Activated gamma-delta T cell treated with Interleukin-2 at 50 U/mL for 16 hours (primary cell): ENCODE measurements around the gene RANBP10.
A peak's percentile ranks its signal among the peaks of the same experiment; 100 is the strongest.
"Not testable (repeated sequence)": the region's sequence is repeated elsewhere in the genome, so short reads cannot be mapped to it uniquely, and the experiment has no call there.

Experiments
- DNase-seq: peaks from one replicate; pipeline ENCODE4 v3.0.0-alpha.2; 2020

The RANBP10 gene

GRCh38 chr16:67806428-67807147 is at the start of gene RANBP10, which contains the start of gene TSNAXIP1:
Gene RANBP10 (minus strand): TSS chr16:67806560. CDS start chr16:67806536, 24 bp downstream.
Gene TSNAXIP1 (plus strand): TSS chr16:67806889. CDS start chr16:67807150, 261 bp downstream.
- peak; percentile 95 for DNase-seq

GRCh38 chr16:67855789-67856188 is 49.4 kb upstream of the RANBP10 start:
- DNase-seq: no peak

GRCh38 chr16:67853670-67854069 is 47.3 kb upstream of the RANBP10 start:
- no peak for DNase-seq

- no peak for DNase-seq
Measured at GRCh38 chr16:67848118-67848517, 41.8 kb upstream of the RANBP10 start.

- peak; percentile 54 for DNase-seq
Measured at GRCh38 chr16:67847064-67847861, 40.9 kb upstream of the RANBP10 start, which contains the start of gene CENPT. Gene CENPT (minus strand): TSS chr16:67847693. CDS start chr16:67833859, 13,834 bp downstream.

- peak; percentile 94 for DNase-seq
Measured at GRCh38 chr16:67846320-67847063, 40.1 kb upstream of the RANBP10 start, which contains the start of gene NUTF2. Gene NUTF2 (plus strand): TSS chr16:67846933. CDS start chr16:67865131, 18,198 bp downstream.

- DNase-seq: no peak
Measured at GRCh38 chr16:67846063-67846319, 39.6 kb upstream of the RANBP10 start.

GRCh38 chr16:67845291-67846062 is 39.1 kb upstream of the RANBP10 start:
- DNase-seq: no peak

- DNase-seq: no peak
Measured at GRCh38 chr16:67844497-67844896, 38.1 kb upstream of the RANBP10 start.

GRCh38 chr16:67843343-67843765 is 37.0 kb upstream of the RANBP10 start:
- no peak for DNase-seq

- peak; percentile 56 for DNase-seq
Measured at GRCh38 chr16:67842509-67843342, 36.4 kb upstream of the RANBP10 start.

- DNase-seq: peak; percentile 94
Measured at GRCh38 chr16:67841816-67842508, 35.6 kb upstream of the RANBP10 start, which contains the start of gene THAP11. Gene THAP11 (plus strand): TSS chr16:67842320. CDS start chr16:67842555, 235 bp downstream.

GRCh38 chr16:67841198-67841815 is 34.9 kb upstream of the RANBP10 start:
- no peak for DNase-seq

- DNase-seq: no peak
Measured at GRCh38 chr16:67837811-67838210, 31.5 kb upstream of the RANBP10 start.

GRCh38 chr16:67837190-67837589 is 30.8 kb upstream of the RANBP10 start:
- not testable (repeated sequence) for DNase-seq

- DNase-seq: no peak
Measured at GRCh38 chr16:67834242-67834614, 27.9 kb upstream of the RANBP10 start.

- peak; percentile 93 for DNase-seq
Measured at GRCh38 chr16:67833415-67834241, 27.3 kb upstream of the RANBP10 start.

GRCh38 chr16:67833030-67833414 is 26.7 kb upstream of the RANBP10 start:
- DNase-seq: no peak

- DNase-seq: no peak
Measured at GRCh38 chr16:67828651-67829050, 22.3 kb upstream of the RANBP10 start.
